DND-41 (cell line): Measurements from ENCODE around the gene SRD5A1.

Experiments used
- EZH2 ChIP-seq: IDR thresholded peaks from 3 replicates; pipeline ENCODE4 v1.6.1; 2012; ENCODE audit warnings: borderline replicate concordance, low read depth, mild to moderate bottlenecking, moderate library complexity, low read length, inconsistent platforms; ENCODE audit not compliant: severe bottlenecking
- TF ChIP-seq, protein P1 (sequence below): IDR thresholded peaks from 2 replicates; pipeline ENCODE4 v1.5.1; 2012; ENCODE audit warnings: borderline replicate concordance, low read length, moderate library complexity, mild to moderate bottlenecking; ENCODE audit not compliant: poor library complexity, severe bottlenecking; ENCODE audit errors: extremely low read depth

DNA sequence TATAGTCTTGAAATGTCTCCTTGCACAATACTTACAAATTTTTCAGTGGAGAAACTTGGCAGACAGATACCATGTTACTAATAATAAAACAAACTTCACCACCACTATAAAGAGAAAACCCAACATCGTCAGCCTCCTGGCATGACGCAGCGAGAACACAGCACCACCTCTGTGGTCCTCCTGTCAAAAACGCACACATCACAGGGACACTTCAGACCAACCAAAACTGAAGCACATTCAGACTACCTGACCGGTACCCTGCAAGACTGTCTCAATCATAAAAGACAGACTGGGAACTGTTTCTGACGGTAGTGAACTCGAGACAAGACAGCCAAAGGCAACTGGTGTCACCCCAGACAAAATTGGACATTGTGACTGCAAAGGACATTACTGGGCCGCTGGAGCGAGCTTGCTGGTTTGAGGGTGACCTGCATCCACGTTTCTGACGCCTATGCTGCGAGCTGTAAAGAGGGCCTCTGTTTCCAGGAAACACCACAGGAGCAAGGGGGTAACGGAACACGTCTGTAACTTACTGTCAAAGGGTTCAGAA is 34.8 kb upstream of the SRD5A1 start:
- TF ChIP-seq, protein P1, sequence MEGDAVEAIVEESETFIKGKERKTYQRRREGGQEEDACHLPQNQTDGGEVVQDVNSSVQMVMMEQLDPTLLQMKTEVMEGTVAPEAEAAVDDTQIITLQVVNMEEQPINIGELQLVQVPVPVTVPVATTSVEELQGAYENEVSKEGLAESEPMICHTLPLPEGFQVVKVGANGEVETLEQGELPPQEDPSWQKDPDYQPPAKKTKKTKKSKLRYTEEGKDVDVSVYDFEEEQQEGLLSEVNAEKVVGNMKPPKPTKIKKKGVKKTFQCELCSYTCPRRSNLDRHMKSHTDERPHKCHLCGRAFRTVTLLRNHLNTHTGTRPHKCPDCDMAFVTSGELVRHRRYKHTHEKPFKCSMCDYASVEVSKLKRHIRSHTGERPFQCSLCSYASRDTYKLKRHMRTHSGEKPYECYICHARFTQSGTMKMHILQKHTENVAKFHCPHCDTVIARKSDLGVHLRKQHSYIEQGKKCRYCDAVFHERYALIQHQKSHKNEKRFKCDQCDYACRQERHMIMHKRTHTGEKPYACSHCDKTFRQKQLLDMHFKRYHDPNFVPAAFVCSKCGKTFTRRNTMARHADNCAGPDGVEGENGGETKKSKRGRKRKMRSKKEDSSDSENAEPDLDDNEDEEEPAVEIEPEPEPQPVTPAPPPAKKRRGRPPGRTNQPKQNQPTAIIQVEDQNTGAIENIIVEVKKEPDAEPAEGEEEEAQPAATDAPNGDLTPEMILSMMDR: no peak
- no peak for TF ChIP-seq EZH2
